Spleen (tissue), 11 donors: ENCODE measurements around the gene CHRNA4. TPM values are rescaled to one million over a fixed set of nuclear protein-coding genes. Genes with fewer than 3 reads are reported as not detected.
A peak's percentile ranks its signal among the peaks of the same experiment; 100 is the strongest.

Source experiments
- DNase-seq: peaks from one replicate; pipeline ENCODE4 v3.0.0-alpha.2; 2020
- H3K27ac ChIP-seq, 8 donors: fragments of 200-600 bp; sonication (generic) in 7 of 8; 1 replicate in 4 of 8; 2 replicates in 4 of 8; pipeline versions ENCODE4 v1.5.0 to v1.8.0; 2016 to 2021; ENCODE audit warnings: inconsistent platforms in 4 of 8, mild to moderate bottlenecking in 4 of 8, moderate library complexity in 1 of 8
- H3K27me3 ChIP-seq, 7 donors: fragments of 200-600 bp; sonication (generic) in 6 of 7; replicated peaks in 1 of 7; 1 replicate in 4 of 7; 2 replicates in 3 of 7; pipeline versions ENCODE4 v1.5.0 to v1.8.0; 2016 to 2021; ENCODE audit warnings: inconsistent platforms in 3 of 7, mild to moderate bottlenecking in 1 of 7
- H3K36me3 ChIP-seq, 6 donors: fragments of 200-600 bp; sonication (generic) in 5 of 6; 1 replicate in 4 of 6; 2 replicates in 2 of 6; pipeline versions ENCODE4 v1.5.0 to v1.8.0; 2016 to 2021; ENCODE audit warnings: inconsistent platforms in 2 of 6
- H3K4me1 ChIP-seq, 6 donors: fragments of 200-600 bp; sonication (generic) in 5 of 6; 1 replicate in 3 of 6; 2 replicates in 3 of 6; pipeline versions ENCODE4 v1.5.0 to v1.8.0; 2016 to 2021; ENCODE audit warnings: inconsistent platforms in 3 of 6
- H3K4me3 ChIP-seq, 8 donors: fragments of 200-600 bp; sonication (generic) in 7 of 8; 1 replicate in 4 of 8; 2 replicates in 4 of 8; pipeline versions ENCODE4 v1.5.0 to v1.8.0; 2016 to 2021; ENCODE audit warnings: inconsistent platforms in 4 of 8, mild to moderate bottlenecking in 4 of 8, moderate library complexity in 2 of 8
- H3K9me3 ChIP-seq, 8 donors: fragments of 200-600 bp; sonication (generic) in 7 of 8; 1 replicate in 4 of 8; 2 replicates in 4 of 8; pipeline versions ENCODE4 v1.5.0 to v1.8.0; 2016 to 2021; ENCODE audit warnings: inconsistent platforms in 4 of 8
- CTCF ChIP-seq, 11 experiments: fragments of 200-600 bp in 7 of 11; fragments of 450-650 bp in 4 of 11; sonication (generic) in 4 of 11; IDR thresholded peaks in 8 of 11; conservative IDR thresholded peaks in 3 of 11; 1 replicate in 7 of 11; 2 replicates in 4 of 11; pipeline versions ENCODE4 v1.4.0 to v1.8.0; 2016 to 2021; ENCODE audit warnings: antibody characterized with exemption in 11 of 11, inconsistent platforms in 4 of 11, mild to moderate bottlenecking in 1 of 11
- POLR2A ChIP-seq, 3 donors: fragments of 450-650 bp; IDR thresholded peaks; one replicate each; pipeline ENCODE4 v1.5.1; 2017; ENCODE audit warnings: antibody characterized with exemption in 3 of 3, mild to moderate bottlenecking in 1 of 3
- POLR2AphosphoS5 ChIP-seq, 3 donors: sonication (generic); formaldehyde crosslinking; IDR thresholded peaks; one replicate each; pipeline ENCODE4 v1.5.1; 2017; ENCODE audit warnings: antibody characterized with exemption in 3 of 3
- WGBS, 5 donors: extraction: QIAGEN DNeasy Blood & Tissue Kit in 3 of 5; methylation state at CpG; one replicate each; pipeline versions ENCODE4 v1.1.5 to v1.1.7; 2013 to 2018; 5-methylcytosine and 5-hydroxymethylcytosine counted together
- intact Hi-C: fragments of 100-400 bp; cut with DNase I; formaldehyde crosslinking; loops from one replicate; pipeline ENCODE4 v1.15.0; 2023; ENCODE audit warnings: low total_unique reads
- polyA plus RNA-seq, 3 donors: library from polyadenylated mRNA; stranded (reverse); fragments of 200-250 nt; gene quantifications; one replicate each; pipeline ENCODE4 v1.2.1, GENCODE V29; 2013
- total RNA-seq, 7 donors: library from RNA; depleted of rRNA in 3 of 7; stranded (reverse); fragments of >200 nt in 3 of 7; fragmentation: NEBNext Ultra II Directional in 4 of 7; extraction: Animal tissue kit (Norgen Biotek cat#: 25700) in 4 of 7; gene quantifications; one replicate each; pipeline versions ENCODE4 v1.1.0 to v1.2.1, GENCODE V29; 2016 to 2021
- donor health status: healthy with polysubstance abuse.
- donor health status: DM: no; HTN: no; CAD: no; lungs with moderate emphysema.
- donor health status: DM: no; HTN: no; CAD: no.
- donor health status: Bipolar disorder and iron deficiency.
- donor health status: healthy.
- donor health status: DM: no; HTN: no; CAD: no.
- donor health status: DM: yes; HTN: yes; CAD: no.

The CHRNA4 gene
- total and polyA plus RNA-seq, 10 donors = 0.15 to 13.8 (median 1.3) TPM; not detected in 1

- no peaks in the 10 kb centered on the region for H3K36me3 ChIP-seq
- peaks cover 0 to 54% (median 8%) of the 10 kb centered on the region in 6 donors for H3K4me1 ChIP-seq
- intact Hi-C loops = no loop called here
- no peak overlapping the region for H3K4me3 ChIP-seq
- TF ChIP-seq CTCF (IDR thresholded peaks at IDR 0.05 in 8 of 11, conservative IDR thresholded peaks at IDR 0.05 in 3 of 11) = no peak
- TF ChIP-seq POLR2AphosphoS5 (IDR thresholded peaks at IDR 0.05) = no peak
- no peak for TF ChIP-seq POLR2A (IDR thresholded peaks at IDR 0.05)
- WGBS, 5 donors = 75 to 85% (median 80%) methylated on average over 15 to 18 of the region's 18 CpGs
- DNase-seq = peak; percentile 63
- H3K27me3 ChIP-seq = peaks cover 0 to 78% (median 7%) of the 10 kb centered on the region in 7 donors
- no peak overlapping the region for H3K27ac ChIP-seq
- no peaks in the 10 kb centered on the region for H3K9me3 ChIP-seq
These were observed 43.4 kb downstream of the CHRNA4 start for GRCh38 chr20:63317601-63318291.

- no peak for DNase-seq
- no peaks in the 10 kb centered on the region for H3K36me3 ChIP-seq
- TF ChIP-seq CTCF (IDR thresholded peaks at IDR 0.05 in 8 of 11, conservative IDR thresholded peaks at IDR 0.05 in 3 of 11) (no peak), POLR2AphosphoS5 (IDR thresholded peaks at IDR 0.05) (no peak), POLR2A (IDR thresholded peaks at IDR 0.05) (no peak)
- H3K4me3 ChIP-seq = no peak overlapping the region
- no peaks in the 10 kb centered on the region for H3K9me3 ChIP-seq
- WGBS, 5 donors = 79 to 93% (median 90%) methylated on average over 6 of the region's 6 CpGs
- peaks cover 0 to 76% (median 7%) of the 10 kb centered on the region in 7 donors for H3K27me3 ChIP-seq
- no peak overlapping the region for H3K27ac ChIP-seq
- intact Hi-C loops = no loop called here
- peaks cover 0 to 54% (median 8%) of the 10 kb centered on the region in 6 donors for H3K4me1 ChIP-seq
These were observed 44.1 kb downstream of the CHRNA4 start for GRCh38 chr20:63317061-63317460.

GRCh38 chr20:63316502-63316921 is 44.6 kb downstream of the CHRNA4 start:
- H3K4me3 ChIP-seq = no peak overlapping the region
- no peaks in the 10 kb centered on the region for H3K36me3 ChIP-seq
- DNase-seq = peak; percentile 72
- peaks cover 0 to 76% (median 7%) of the 10 kb centered on the region in 7 donors for H3K27me3 ChIP-seq
- no peaks in the 10 kb centered on the region for H3K9me3 ChIP-seq
- 68 to 91% (median 72%) methylated on average over 14 of the region's 14 CpGs for WGBS, 5 donors
- peak overlapping the region in 4 of 8 donors; percentile 61 to 70 (median 68) for H3K27ac ChIP-seq
- TF ChIP-seq CTCF (IDR thresholded peaks at IDR 0.05 in 8 of 11, conservative IDR thresholded peaks at IDR 0.05 in 3 of 11) (no peak), POLR2AphosphoS5 (IDR thresholded peaks at IDR 0.05) (peak in 2 of 3 donors; percentile 12 to 49), POLR2A (IDR thresholded peaks at IDR 0.05) (no peak)
- intact Hi-C loops = no loop called here
- H3K4me1 ChIP-seq = peaks cover 0 to 51% (median 8%) of the 10 kb centered on the region in 6 donors

GRCh38 chr20:63315731-63316491 is 45.2 kb downstream of the CHRNA4 start:
- Histone ChIP-seq H3K27ac (peak overlapping the region in 5 of 8 donors; percentile 56 to 70 (median 67)), H3K27me3 (peaks cover 0 to 75% (median 7%) of the 10 kb centered on the region in 7 donors), H3K4me1 (peaks cover 0 to 50% (median 8%) of the 10 kb centered on the region in 6 donors), H3K4me3 (no peak overlapping the region), H3K9me3 (no peaks in the 10 kb centered on the region), H3K36me3 (no peaks in the 10 kb centered on the region)
- peak; percentile 77 for DNase-seq
- WGBS, 5 donors = 66 to 77% (median 69%) methylated on average over 25 to 31 of the region's 31 CpGs
- intact Hi-C loops = no loop called here
- TF ChIP-seq POLR2A (IDR thresholded peaks at IDR 0.05) (no peak), POLR2AphosphoS5 (IDR thresholded peaks at IDR 0.05) (peak; percentile 36 to 72 (median 72))
